Loucy (cell line): Measurements from ENCODE around the gene SPATA25.

Experiments used
- H2AFZ ChIP-seq: fragments of 200-600 bp; sonication (generic); 2 replicates; pipeline ENCODE4 v1.6.0; 2016; ENCODE audit warnings: antibody characterized with exemption, mild to moderate bottlenecking, low read length, moderate library complexity
- H3F3A ChIP-seq: fragments of 200-600 bp; 2 replicates; pipeline ENCODE4 v1.6.0; 2016; ENCODE audit warnings: antibody characterized with exemption, low read depth, mild to moderate bottlenecking
- H3K27me3 ChIP-seq: fragments of 200-600 bp; sonication (generic); 2 replicates; pipeline ENCODE4 v1.6.1; 2014; ENCODE audit warnings: low read length, mild to moderate bottlenecking; ENCODE audit not compliant: insufficient read depth, poor library complexity, severe bottlenecking
- H3K36me3 ChIP-seq: fragments of 200-600 bp; sonication (generic); 2 replicates; pipeline ENCODE4 v1.6.1; 2016; ENCODE audit warnings: low read length; ENCODE audit not compliant: insufficient read depth
- H3K4me1 ChIP-seq: fragments of 200-600 bp; sonication (generic); 2 replicates; pipeline ENCODE4 v1.5.1; 2014; ENCODE audit warnings: low read length, mild to moderate bottlenecking; ENCODE audit not compliant: insufficient read depth, poor library complexity, severe bottlenecking
- H3K4me2 ChIP-seq: fragments of 200-600 bp; sonication (generic); 2 replicates; pipeline ENCODE4 v1.6.0; 2014; ENCODE audit warnings: antibody characterized with exemption, low read length, low read depth, mild to moderate bottlenecking; ENCODE audit not compliant: poor library complexity, severe bottlenecking
- H3K4me3 ChIP-seq: fragments of 200-600 bp; sonication (generic); 2 replicates; pipeline ENCODE4 v1.5.1; 2014; ENCODE audit warnings: low read length, mild to moderate bottlenecking, mixed read lengths; ENCODE audit not compliant: poor library complexity, severe bottlenecking
- H3K79me2 ChIP-seq: fragments of 200-600 bp; sonication (generic); 2 replicates; pipeline ENCODE4 v1.6.1; 2014; ENCODE audit warnings: low read length; ENCODE audit not compliant: insufficient read depth
- H3K9ac ChIP-seq: fragments of 200-600 bp; sonication (generic); 2 replicates; pipeline ENCODE4 v1.6.0; 2014; ENCODE audit warnings: mild to moderate bottlenecking, low read depth, low read length, moderate library complexity; ENCODE audit not compliant: poor library complexity, severe bottlenecking
- H3K9me2 ChIP-seq: fragments of 200-600 bp; sonication (generic); replicated peaks from 2 replicates; pipeline ENCODE4 v1.6.1; 2016; ENCODE audit warnings: low read depth, low read length, mixed read lengths
- H3K9me3 ChIP-seq: fragments of 200-600 bp; sonication (generic); 2 replicates; pipeline ENCODE4 v1.6.1; 2014; ENCODE audit warnings: mild to moderate bottlenecking, antibody characterized with exemption, low read length, low read depth; ENCODE audit not compliant: insufficient read depth
- H4K20me1 ChIP-seq: fragments of 200-600 bp; sonication (generic); 2 replicates; pipeline ENCODE4 v1.6.0; 2014; ENCODE audit warnings: antibody characterized with exemption, low read length, mild to moderate bottlenecking; ENCODE audit not compliant: insufficient read depth, poor library complexity, severe bottlenecking
- CTCF ChIP-seq: fragments of 200-600 bp; sonication (generic); conservative IDR thresholded peaks from 2 replicates; pipeline ENCODE4 v1.5.1; 2014; ENCODE audit warnings: mild to moderate bottlenecking, antibody characterized with exemption, low read length
- EZH2phosphoT487 ChIP-seq: fragments of 200-600 bp; IDR thresholded peaks from 2 replicates; pipeline ENCODE4 v1.6.1; 2018; ENCODE audit warnings: antibody characterized with exemption, mild to moderate bottlenecking, moderate library complexity, borderline replicate concordance

SPATA25 gene

GRCh38 chr20:45911486-45912343, 24.3 kb upstream of the SPATA25 start, which contains the start of gene PLTP:
TSS of gene PLTP (minus strand) at chr20:45912155. CDS start at chr20:45911452, 703 bp downstream.
- no peaks in the 10 kb centered on the region for H3F3A ChIP-seq
- H2AFZ ChIP-seq, result peak within 1 kb of the TSS; percentile 26
- H3K9me2 ChIP-seq, result no peaks in the 10 kb centered on the region
- H4K20me1 ChIP-seq, result no peaks in the 10 kb centered on the region
- H3K4me2 ChIP-seq, result peak within 1 kb of the TSS; percentile 73
- H3K4me3 ChIP-seq, result peak within 1 kb of the TSS; percentile 67
- no peaks in the 10 kb centered on the region for H3K79me2 ChIP-seq
- no peaks in the 10 kb centered on the region for H3K36me3 ChIP-seq
- peak within 1 kb of the TSS; percentile 21 for H3K9ac ChIP-seq
- no peaks in the 10 kb centered on the region for H3K9me3 ChIP-seq
- no peaks in the 10 kb centered on the region for H3K27me3 ChIP-seq
- H3K4me1 ChIP-seq, result peaks cover 9% of the 10 kb centered on the region
- no peak for TF ChIP-seq EZH2phosphoT487
- no peak for TF ChIP-seq CTCF

- H3K9ac ChIP-seq, result peak overlapping the region; percentile 21
- H3K79me2 ChIP-seq, result no peaks in the 10 kb centered on the region
- H3F3A ChIP-seq, result no peaks in the 10 kb centered on the region
- no peaks in the 10 kb centered on the region for H3K36me3 ChIP-seq
- peaks cover 9% of the 10 kb centered on the region for H3K4me1 ChIP-seq
- H3K4me2 ChIP-seq, result peak overlapping the region; percentile 73
- H3K9me2 ChIP-seq, result no peaks in the 10 kb centered on the region
- H4K20me1 ChIP-seq, result no peaks in the 10 kb centered on the region
- no peak for TF ChIP-seq CTCF
- no peak for TF ChIP-seq EZH2phosphoT487
- H3K9me3 ChIP-seq, result no peaks in the 10 kb centered on the region
- peak overlapping the region; percentile 67 for H3K4me3 ChIP-seq
- no peaks in the 10 kb centered on the region for H3K27me3 ChIP-seq
- H2AFZ ChIP-seq, result peak overlapping the region; percentile 30
Observed at GRCh38 chr20:45910670-45911485, 23.5 kb upstream of the SPATA25 start.

GRCh38 chr20:45909817-45910669, 22.6 kb upstream of the SPATA25 start:
- TF ChIP-seq EZH2phosphoT487 (no peak), CTCF (no peak)
- peak overlapping the region; percentile 30 for H2AFZ ChIP-seq
- no peaks in the 10 kb centered on the region for H3K9me2 ChIP-seq
- no peaks in the 10 kb centered on the region for H3K79me2 ChIP-seq
- peak overlapping the region; percentile 51 for H3K4me2 ChIP-seq
- no peaks in the 10 kb centered on the region for H3K27me3 ChIP-seq
- H3F3A ChIP-seq, result no peaks in the 10 kb centered on the region
- H3K9ac ChIP-seq, result no peak overlapping the region
- H3K4me1 ChIP-seq, result peaks cover 9% of the 10 kb centered on the region
- no peaks in the 10 kb centered on the region for H4K20me1 ChIP-seq
- H3K4me3 ChIP-seq, result peak overlapping the region; percentile 67
- no peaks in the 10 kb centered on the region for H3K9me3 ChIP-seq
- no peaks in the 10 kb centered on the region for H3K36me3 ChIP-seq
